ENCODE measurements around the gene CDX1. TPM values are rescaled to one million over a fixed set of nuclear protein-coding genes. Genes with fewer than 3 reads are reported as not detected.

The CDX1 gene
- total RNA-seq, 1 donor from 2014 or later: 0.43 TPM

- H3K36me3 Mint-ChIP-seq (ENCODE audit: insufficient read depth): no peaks in the 10 kb centered on the region
- peaks cover 63% of the 10 kb centered on the region for H3K27me3 Mint-ChIP-seq
- no peaks in the 10 kb centered on the region for H3K9me3 Mint-ChIP-seq (ENCODE audit: low read depth)
- DNase-seq (ENCODE audit: low spot score, unreplicated experiment): no peak
- no peak for TF ChIP-seq CTCF (IDR thresholded peaks at IDR 0.05; ENCODE audit: unreplicated experiment)
- no peak overlapping the region for H3K27ac Mint-ChIP-seq
- peaks cover 6% of the 10 kb centered on the region for H3K4me1 Mint-ChIP-seq (ENCODE audit: low read depth)
- no peak overlapping the region for H3K4me3 Mint-ChIP-seq (ENCODE audit: low read depth)
Measured at GRCh38 chr5:150132740-150133139, 33.8 kb upstream of the CDX1 start.

GRCh38 chr5:150133581-150134197 is 32.9 kb upstream of the CDX1 start:
- H3K27ac Mint-ChIP-seq: no peak overlapping the region
- no peak overlapping the region for H3K4me3 Mint-ChIP-seq (ENCODE audit: low read depth)
- H3K27me3 Mint-ChIP-seq: peaks cover 54% of the 10 kb centered on the region
- no peak for TF ChIP-seq CTCF (IDR thresholded peaks at IDR 0.05; ENCODE audit: unreplicated experiment)
- H3K4me1 Mint-ChIP-seq (ENCODE audit: low read depth): peaks cover 16% of the 10 kb centered on the region
- H3K9me3 Mint-ChIP-seq (ENCODE audit: low read depth): no peaks in the 10 kb centered on the region
- no peaks in the 10 kb centered on the region for H3K36me3 Mint-ChIP-seq (ENCODE audit: insufficient read depth)
- DNase-seq (ENCODE audit: low spot score, unreplicated experiment): no peak

GRCh38 chr5:150134198-150134588 is 32.4 kb upstream of the CDX1 start:
- H3K9me3 Mint-ChIP-seq (ENCODE audit: low read depth): no peaks in the 10 kb centered on the region
- H3K4me1 Mint-ChIP-seq (ENCODE audit: low read depth): peaks cover 21% of the 10 kb centered on the region

GRCh38 chr5:150135557-150136304 is 30.8 kb upstream of the CDX1 start:
- Mint-ChIP-seq H3K4me3 (ENCODE audit: low read depth) (no peak overlapping the region), H3K36me3 (ENCODE audit: insufficient read depth) (no peaks in the 10 kb centered on the region)

More at GRCh38 chr5:150134198-150134588, 32.4 kb upstream of the CDX1 start:
- TF ChIP-seq CTCF (IDR thresholded peaks at IDR 0.05; ENCODE audit: unreplicated experiment): no peak
- Mint-ChIP-seq H3K4me3 (ENCODE audit: low read depth) (no peak overlapping the region), H3K27ac (no peak overlapping the region), H3K36me3 (ENCODE audit: insufficient read depth) (no peaks in the 10 kb centered on the region), H3K27me3 (peaks cover 52% of the 10 kb centered on the region)
- DNase-seq (ENCODE audit: low spot score, unreplicated experiment): no peak

More at GRCh38 chr5:150135557-150136304, 30.8 kb upstream of the CDX1 start:
- Mint-ChIP-seq H3K4me1 (ENCODE audit: low read depth) (peaks cover 22% of the 10 kb centered on the region), H3K27me3 (peaks cover 46% of the 10 kb centered on the region), H3K9me3 (ENCODE audit: low read depth) (no peaks in the 10 kb centered on the region), H3K27ac (peak overlapping the region; percentile 20)
- DNase-seq (ENCODE audit: low spot score, unreplicated experiment): no peak
- no peak for TF ChIP-seq CTCF (IDR thresholded peaks at IDR 0.05; ENCODE audit: unreplicated experiment)

Measured in progenitor cell of endocrine pancreas (in vitro differentiated cells).